AG04449 (cell line): Measurements from ENCODE around the gene GIPC2.

ENCODE experiments used
- CTCF ChIA-PET: fragments of 350-600 bp; formaldehyde crosslinking; extraction: SDS; loops from one replicate; lab custom pipeline; 2021; ENCODE audit warnings: antibody characterized with exemption; lab: Yijun Ruan, JAX
- POLR2A ChIA-PET: fragments of 400-600, 350-600 bp; formaldehyde crosslinking; extraction: SDS; loops from one replicate; lab custom pipeline; 2020; ENCODE audit warnings: antibody characterized with exemption, inconsistent platforms; lab: Yijun Ruan, JAX
- DNase-seq: peaks from one replicate; pipeline ENCODE4 v3.0.0-alpha.2; 2010; ENCODE audit warnings: low read depth, low spot score
- H3K4me3 ChIP-seq: 2 replicates; pipeline ENCODE4 v1.5.1; 2011; ENCODE audit warnings: low read depth, mild to moderate bottlenecking, control low read depth, low read length
- TF ChIP-seq, protein P1 (sequence below): IDR thresholded peaks from one replicate; pipeline ENCODE4 v1.5.1; 2011; ENCODE audit warnings: mild to moderate bottlenecking, moderate library complexity, low read length, control low read depth, inconsistent platforms; ENCODE audit not compliant: insufficient read depth; ENCODE audit errors: missing control alignments

Gene GIPC2

DNA sequence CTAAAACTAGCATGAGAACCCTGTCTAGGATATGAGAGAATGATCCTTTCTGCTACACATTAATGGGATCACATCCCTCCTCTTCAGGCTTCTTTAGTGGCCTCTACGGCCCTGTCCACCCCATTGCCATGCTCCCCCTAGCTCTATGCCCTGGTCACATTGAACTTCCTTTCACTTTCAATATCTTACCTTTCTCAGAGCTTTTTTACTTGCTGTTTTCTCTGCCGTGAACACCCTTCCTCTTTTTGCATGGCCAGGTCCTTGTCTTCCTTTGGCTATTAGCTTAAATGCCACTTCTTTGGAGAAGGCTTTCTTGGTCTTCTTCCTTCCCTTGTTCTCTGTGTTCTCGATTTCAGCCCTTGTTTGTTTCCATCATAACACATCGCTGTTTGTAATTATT is 97.4 kb downstream of the GIPC2 start:
- ChIA-PET CTCF (interaction anchor here (0.8 to 8.7 kb wide), 8 partner anchors 9 to 530 kb away, joined by 3 to 181 read pairs (median 13); no protein-coding TSS in a partner anchor), POLR2A (no interaction called here)
- no peak overlapping the region for H3K4me3 ChIP-seq

DNA sequence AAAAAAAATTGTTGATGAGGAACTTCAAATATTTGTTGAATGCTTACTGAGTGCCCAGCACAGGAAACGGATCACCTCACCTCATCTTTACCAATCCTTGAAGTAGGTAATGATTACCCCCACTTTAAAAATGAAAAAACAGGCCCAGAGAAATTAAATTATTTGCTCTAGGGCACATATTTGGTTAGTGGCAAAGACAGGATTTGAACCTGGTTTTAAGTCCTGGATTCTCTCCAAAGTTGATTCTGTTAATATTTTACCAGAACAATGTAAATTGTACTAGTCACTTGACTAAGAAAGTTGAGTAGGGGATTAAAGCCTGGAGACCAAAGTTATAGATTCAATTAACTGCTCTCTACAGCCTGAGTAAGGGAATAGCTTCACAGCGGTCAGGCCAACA is 97.9 kb downstream of the GIPC2 start:
- no peak overlapping the region for H3K4me3 ChIP-seq
- POLR2A ChIA-PET = no interaction called here
- CTCF ChIA-PET = interaction anchor here (0.8 to 8.7 kb wide), 13 partner anchors 8 to 532 kb away, joined by 3 to 181 read pairs (median 11); no protein-coding TSS in a partner anchor
- TF ChIP-seq, protein P1, sequence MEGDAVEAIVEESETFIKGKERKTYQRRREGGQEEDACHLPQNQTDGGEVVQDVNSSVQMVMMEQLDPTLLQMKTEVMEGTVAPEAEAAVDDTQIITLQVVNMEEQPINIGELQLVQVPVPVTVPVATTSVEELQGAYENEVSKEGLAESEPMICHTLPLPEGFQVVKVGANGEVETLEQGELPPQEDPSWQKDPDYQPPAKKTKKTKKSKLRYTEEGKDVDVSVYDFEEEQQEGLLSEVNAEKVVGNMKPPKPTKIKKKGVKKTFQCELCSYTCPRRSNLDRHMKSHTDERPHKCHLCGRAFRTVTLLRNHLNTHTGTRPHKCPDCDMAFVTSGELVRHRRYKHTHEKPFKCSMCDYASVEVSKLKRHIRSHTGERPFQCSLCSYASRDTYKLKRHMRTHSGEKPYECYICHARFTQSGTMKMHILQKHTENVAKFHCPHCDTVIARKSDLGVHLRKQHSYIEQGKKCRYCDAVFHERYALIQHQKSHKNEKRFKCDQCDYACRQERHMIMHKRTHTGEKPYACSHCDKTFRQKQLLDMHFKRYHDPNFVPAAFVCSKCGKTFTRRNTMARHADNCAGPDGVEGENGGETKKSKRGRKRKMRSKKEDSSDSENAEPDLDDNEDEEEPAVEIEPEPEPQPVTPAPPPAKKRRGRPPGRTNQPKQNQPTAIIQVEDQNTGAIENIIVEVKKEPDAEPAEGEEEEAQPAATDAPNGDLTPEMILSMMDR = no peak
- DNase-seq = no peak

More for the DNA sequence above, 97.4 kb downstream of the GIPC2 start:
- TF ChIP-seq, protein P1 = no peak
- DNase-seq = no peak

DNA sequence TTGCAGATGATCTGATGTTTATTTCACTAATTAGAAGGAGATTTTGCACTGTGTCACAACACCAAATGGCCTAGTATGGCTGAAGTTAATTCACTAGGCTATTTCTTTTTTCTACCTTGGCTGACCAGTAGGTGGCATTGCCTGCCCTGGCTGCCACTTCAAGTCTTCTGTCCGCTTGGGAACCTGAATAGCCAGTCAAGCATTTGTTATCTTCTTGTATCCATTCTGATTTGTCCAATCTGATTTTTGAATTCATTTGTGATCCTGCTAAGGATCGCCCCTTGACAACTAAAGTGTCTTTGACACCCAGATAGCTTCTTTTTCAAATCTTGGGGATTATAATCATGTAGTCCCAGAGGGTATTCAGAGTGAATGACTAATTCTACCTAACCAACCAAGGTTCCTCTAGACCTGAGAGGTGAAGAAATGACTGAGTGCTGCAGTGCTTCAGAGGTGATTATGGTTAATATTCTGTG is 99.4 kb downstream of the GIPC2 start:
- ChIA-PET POLR2A (no interaction called here), CTCF (interaction anchor here (0.6 to 8.7 kb wide), 73 partner anchors 8 to 531 kb away, joined by 3 to 181 read pairs (median 4); partner anchors contain the start of genes IFI44L and PTGFR)
- no peak overlapping the region for H3K4me3 ChIP-seq
- DNase-seq = peak; percentile 33
- TF ChIP-seq, protein P1 = peak; percentile 73

DNA sequence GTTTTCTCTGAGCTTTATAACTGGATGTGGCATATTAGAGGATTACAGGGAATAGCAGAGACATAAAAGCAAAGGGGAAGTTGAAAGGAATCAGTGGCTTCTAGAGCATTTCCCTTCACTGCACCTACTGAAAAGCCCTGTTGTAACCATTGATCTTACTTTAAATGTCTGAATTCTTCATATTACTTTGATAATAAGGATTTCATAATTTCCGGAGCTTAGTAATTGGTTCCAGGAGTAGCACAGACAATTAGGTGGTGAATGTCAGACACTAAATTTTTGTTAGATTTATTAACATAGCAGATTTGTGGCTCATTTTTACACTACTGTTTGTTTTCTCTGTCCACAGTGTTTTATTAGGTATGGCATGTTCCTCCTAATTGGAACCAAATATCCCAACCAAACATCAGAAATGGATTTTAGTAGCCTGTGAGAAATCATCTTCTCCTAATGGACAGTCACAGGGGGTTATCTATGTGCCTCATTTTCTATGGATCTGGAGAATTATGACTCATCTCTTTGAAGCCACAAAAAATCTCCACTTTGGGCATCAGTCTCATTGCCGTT is 100.5 kb downstream of the GIPC2 start:
- no peak for DNase-seq
- POLR2A ChIA-PET = no interaction called here

DNA sequence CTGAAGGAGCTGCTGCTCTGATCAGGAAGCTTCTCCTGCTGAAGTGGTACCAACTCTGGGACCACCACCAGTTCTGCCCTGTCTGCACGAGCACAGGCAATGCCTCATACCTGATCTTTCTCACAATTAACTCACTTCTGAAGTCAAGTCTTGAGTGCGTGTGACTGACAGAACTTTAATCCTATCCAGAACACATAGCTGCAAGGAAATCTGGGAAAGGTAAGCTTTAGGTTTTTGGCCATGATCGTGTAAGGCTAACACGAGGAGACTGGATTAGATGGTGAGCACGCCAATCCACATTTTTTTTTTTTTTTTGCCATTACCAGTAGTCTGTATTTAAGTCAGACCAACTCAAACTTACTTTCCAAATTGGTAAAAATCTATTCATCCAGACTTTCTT is 101.3 kb downstream of the GIPC2 start:
- TF ChIP-seq, protein P1 = no peak
- no peak overlapping the region for H3K4me3 ChIP-seq
- ChIA-PET CTCF (interaction anchor here (1.0 to 8.7 kb wide), 7 partner anchors 9 to 471 kb away, joined by 3 to 181 read pairs (median 31); partner anchors contain the start of gene PTGFR), POLR2A (no interaction called here)
- no peak for DNase-seq

More for the DNA sequence above, 100.5 kb downstream of the GIPC2 start:
- TF ChIP-seq, protein P1 = no peak
- CTCF ChIA-PET = interaction anchor here (0.8 to 8.7 kb wide), 34 partner anchors 9 to 500 kb away, joined by 3 to 181 read pairs (median 4); partner anchors contain the start of gene PTGFR
- no peak overlapping the region for H3K4me3 ChIP-seq

DNA sequence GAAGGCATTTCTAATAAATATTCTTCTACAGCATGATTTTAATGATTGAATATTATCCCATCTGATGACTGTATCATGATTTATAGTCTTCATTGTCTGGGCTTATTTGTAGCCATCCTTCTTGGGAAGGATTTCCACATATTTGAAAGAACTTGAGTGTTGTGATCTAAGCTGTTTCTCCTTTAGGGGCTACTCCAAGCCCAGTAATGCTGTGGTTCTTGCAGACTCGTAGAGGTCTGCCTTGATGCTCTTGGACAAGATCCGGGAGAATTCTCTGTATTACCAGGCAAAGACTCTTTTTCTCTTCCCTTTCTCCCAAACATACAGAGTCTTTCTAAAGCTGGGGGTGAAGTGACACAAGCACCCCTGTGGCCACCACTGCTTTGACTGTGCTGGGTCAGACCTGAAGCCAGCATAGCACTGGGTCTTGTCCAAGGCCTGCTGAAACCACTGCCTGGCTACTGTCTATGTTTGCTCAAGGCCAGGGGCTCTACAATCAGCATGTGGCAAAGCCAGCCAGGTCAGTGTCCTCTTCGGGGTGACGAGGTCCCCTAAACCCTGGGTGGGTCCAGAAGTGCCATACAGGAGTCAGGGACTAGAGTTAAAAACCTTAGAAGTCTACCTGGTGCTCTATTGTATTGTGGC is 107.4 kb downstream of the GIPC2 start:
- CTCF ChIA-PET = interaction anchor here (1.9 to 3.4 kb wide), 2 partner anchors 11 to 454 kb away, joined by 7 to 14 read pairs; no protein-coding TSS in a partner anchor
- no peak overlapping the region for H3K4me3 ChIP-seq
- no peak for DNase-seq
- POLR2A ChIA-PET = no interaction called here
- TF ChIP-seq, protein P1 = no peak
